ENCODE results near the gene PEMT. TPM values are rescaled to one million over a fixed set of nuclear protein-coding genes. Genes with fewer than 3 reads are reported as not detected.
"Not testable (repeated sequence)": the region's sequence is repeated elsewhere in the genome, so short reads cannot be mapped to it uniquely, and the experiment has no call there.

The PEMT gene
- total RNA-seq, 1 experiment from 2014 or later, result 27.0 TPM

- no peak for ATAC-seq
Measured at GRCh38 chr17:17466511-17466910, 125.0 kb downstream of the PEMT start.

GRCh38 chr17:17465878-17466277, 125.6 kb downstream of the PEMT start:
- H3K9me3 ChIP-seq (ENCODE audit: control insufficient read depth, insufficient read depth, low read depth, low read length); H3K36me3 ChIP-seq (ENCODE audit: control insufficient read depth, insufficient read depth, low read length); ATAC-seq; intact Hi-C loops (cut with micrococcal nuclease; ENCODE audit: unreplicated experiment); H3K27me3 ChIP-seq (ENCODE audit: control insufficient read depth, insufficient read depth, low read length); BruUV-seq (replicated peaks); DNase-seq (ENCODE audit: low read depth, low spot score); H3K4me3 ChIP-seq (ENCODE audit: low read depth in 2 of 2, low read length in 2 of 2); CTCF ChIA-PET; in situ Hi-C loops (cut with HindIII; ENCODE audit: low pct_unique_long_range_greater_than_20kb, low sequenced_read_pairs); POLR2A ChIA-PET; H3K4me1 ChIP-seq (ENCODE audit: control insufficient read depth, insufficient read depth, low read length); H3K27ac ChIP-seq (ENCODE audit: low read length): not testable (repeated sequence)

More at GRCh38 chr17:17466511-17466910, 125.0 kb downstream of the PEMT start:
- Histone ChIP-seq H3K27ac (ENCODE audit: low read length) (no peak overlapping the region), H3K36me3 (ENCODE audit: control insufficient read depth, insufficient read depth, low read length) (no peaks in the 10 kb centered on the region), H3K9me3 (ENCODE audit: control insufficient read depth, insufficient read depth, low read depth, low read length) (no peaks in the 10 kb centered on the region), H3K4me3 (ENCODE audit: low read depth in 2 of 2, low read length in 2 of 2) (no peak overlapping the region), H3K4me1 (ENCODE audit: control insufficient read depth, insufficient read depth, low read length) (no peaks in the 10 kb centered on the region), H3K27me3 (ENCODE audit: control insufficient read depth, insufficient read depth, low read length) (no peaks in the 10 kb centered on the region; the same call in 1 of the 2 replicates)
- no peak for TF ChIP-seq REST (IDR thresholded peaks at IDR 0.05; ENCODE audit: insufficient read depth in 1 of 2, low read depth in 2 of 2, low read length in 1 of 2)
- no peak for TF ChIP-seq CTCF (IDR thresholded peaks at IDR 0.05)
- no peak for TF ChIP-seq TCF7L2 (IDR thresholded peaks at IDR 0.05; ENCODE audit: low read depth, low read length)
- no peak for TF ChIP-seq SIN3A (IDR thresholded peaks at IDR 0.05; ENCODE audit: borderline replicate concordance, insufficient read depth, low read depth, low read length)
- TF ChIP-seq POLR2AphosphoS5 (IDR thresholded peaks at IDR 0.05; ENCODE audit: low read depth, low read length), result no peak
- ChIA-PET CTCF (no interaction called here), POLR2A (interaction anchor here (0.6 kb wide), 1 partner anchor 29 kb away, joined by 8 read pairs; no protein-coding TSS in a partner anchor)
- BruUV-seq (replicated peaks), result no TSS peak
- intact Hi-C loops (cut with micrococcal nuclease; ENCODE audit: unreplicated experiment) (no loop called here), in situ Hi-C loops (cut with HindIII; ENCODE audit: low pct_unique_long_range_greater_than_20kb, low sequenced_read_pairs) (no loop called here)
- DNase-seq (ENCODE audit: low read depth, low spot score), result no peak

GRCh38 chr17:17463821-17464220, 127.7 kb downstream of the PEMT start:
- in situ Hi-C loops (cut with HindIII; ENCODE audit: low pct_unique_long_range_greater_than_20kb, low sequenced_read_pairs) (no loop called here), intact Hi-C loops (cut with micrococcal nuclease; ENCODE audit: unreplicated experiment) (no loop called here)
- DNase-seq (ENCODE audit: low read depth, low spot score), result no peak
- Histone ChIP-seq H3K27me3 (ENCODE audit: control insufficient read depth, insufficient read depth, low read length) (peaks cover 2% of the 10 kb centered on the region), H3K27ac (ENCODE audit: low read length) (no peak overlapping the region), H3K9me3 (ENCODE audit: control insufficient read depth, insufficient read depth, low read depth, low read length) (no peaks in the 10 kb centered on the region), H3K4me3 (ENCODE audit: low read depth in 2 of 2, low read length in 2 of 2) (no peak overlapping the region), H3K36me3 (ENCODE audit: control insufficient read depth, insufficient read depth, low read length) (no peaks in the 10 kb centered on the region), H3K4me1 (ENCODE audit: control insufficient read depth, insufficient read depth, low read length) (no peaks in the 10 kb centered on the region)
- POLR2A ChIA-PET, result no interaction called here
- CTCF ChIA-PET, result no interaction called here
- ATAC-seq, result no peak
- no TSS peak for BruUV-seq (replicated peaks)
- TF ChIP-seq REST (IDR thresholded peaks at IDR 0.05; ENCODE audit: insufficient read depth in 1 of 2, low read depth in 2 of 2, low read length in 1 of 2) (no peak), CTCF (IDR thresholded peaks at IDR 0.05) (no peak)

Data from Panc1 (cell line).